HG02938 (cell line): ENCODE results near the gene ITPK1.

Source experiments
- ATAC-seq: cut with Tn5 transposase; IDR thresholded peaks from one replicate; pipeline ENCODE4 v1.9.1; 2021; ENCODE audit warnings: mild to moderate bottlenecking, moderate library complexity; ENCODE audit not compliant: unreplicated experiment

The ITPK1 gene

DNA sequence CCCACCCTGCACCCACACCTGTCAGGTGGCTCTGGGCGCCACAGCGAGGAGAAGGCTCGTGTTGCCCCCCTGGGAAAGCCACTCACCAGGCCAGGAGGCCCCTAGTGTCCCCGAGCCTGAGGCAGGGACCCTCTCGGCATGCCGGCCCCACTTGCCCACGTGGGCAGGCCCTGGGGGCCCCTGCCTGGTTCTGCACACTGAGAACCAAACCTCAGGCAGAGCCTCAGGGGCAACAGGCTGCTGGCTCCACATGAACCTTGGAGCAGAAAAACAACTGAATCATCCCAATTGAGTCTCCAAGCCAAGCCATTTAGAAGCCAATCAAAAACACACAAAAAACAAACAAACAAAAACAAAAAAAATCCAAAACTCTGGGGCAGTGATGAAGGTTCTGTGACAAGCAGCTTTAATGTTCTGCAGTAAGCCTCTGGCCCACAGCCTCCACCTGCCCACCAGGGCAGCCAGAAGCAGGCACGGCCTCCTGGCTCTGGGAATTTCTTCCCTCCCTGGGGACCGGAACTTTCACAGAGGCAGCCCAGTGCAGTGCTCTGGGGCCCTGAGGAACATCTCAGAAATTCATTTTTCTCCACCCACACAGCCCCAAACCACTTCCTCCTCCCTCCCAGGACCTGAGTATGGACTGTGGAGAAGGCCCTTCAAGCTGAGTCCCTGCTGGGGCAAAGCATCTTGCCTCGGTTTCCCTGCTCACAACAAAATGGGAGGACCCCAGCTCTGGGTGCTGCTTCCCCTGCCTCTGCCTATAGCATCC lies 102.6 kb downstream of the ITPK1 start:
- no peak for ATAC-seq

DNA sequence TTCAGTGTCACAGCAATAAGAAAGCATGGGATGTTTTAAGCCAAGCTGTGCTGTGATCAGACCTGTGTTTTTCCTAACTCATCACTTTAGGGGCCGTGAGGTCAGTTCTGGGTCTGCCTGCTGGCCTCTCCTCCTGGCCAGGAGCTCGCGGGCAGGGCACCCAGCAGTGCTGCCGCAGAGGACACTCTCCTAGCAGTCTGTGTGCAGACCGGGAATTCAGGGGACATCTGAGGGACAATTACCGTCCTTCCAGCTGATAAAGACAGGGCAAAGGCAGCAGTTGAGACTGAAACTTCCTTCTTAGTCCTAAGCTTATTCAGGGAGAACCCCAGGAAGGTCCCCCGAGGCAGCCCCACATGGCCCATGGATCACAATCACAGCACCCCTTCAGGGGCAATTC lies 103.2 kb downstream of the ITPK1 start:
- no peak for ATAC-seq

DNA sequence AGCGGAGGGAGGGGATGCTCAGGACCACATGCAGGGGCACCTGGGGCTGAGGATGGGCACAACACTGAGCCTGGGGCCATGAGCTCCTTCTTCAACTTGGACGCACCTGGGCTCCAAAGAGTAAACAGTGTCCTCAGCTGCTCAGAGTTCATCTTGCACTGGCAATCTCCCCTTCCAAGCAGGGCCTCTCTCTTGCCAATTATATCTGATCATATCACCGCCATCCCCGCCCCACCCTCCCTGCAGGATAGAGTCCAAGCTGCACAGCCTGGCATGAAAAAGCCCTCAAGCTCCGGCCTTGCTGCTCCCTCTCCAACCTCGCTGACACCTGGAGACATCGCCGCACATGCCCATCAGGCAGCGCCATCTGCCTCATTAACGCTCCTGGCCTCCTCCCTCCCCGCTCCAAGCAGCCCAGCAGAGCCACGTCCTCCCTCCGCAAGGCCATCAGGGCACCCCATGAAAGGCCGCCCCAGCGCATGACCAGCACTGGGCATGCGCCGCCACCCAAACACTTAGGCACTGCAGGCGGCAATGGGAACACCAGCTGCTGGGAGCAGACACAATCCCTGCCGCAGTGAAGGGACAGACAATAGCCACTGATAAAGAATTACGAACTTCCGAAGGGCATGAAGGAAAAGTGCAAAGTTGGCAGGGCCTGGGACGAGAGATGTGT lies 103.9 kb downstream of the ITPK1 start:
- no peak for ATAC-seq

DNA sequence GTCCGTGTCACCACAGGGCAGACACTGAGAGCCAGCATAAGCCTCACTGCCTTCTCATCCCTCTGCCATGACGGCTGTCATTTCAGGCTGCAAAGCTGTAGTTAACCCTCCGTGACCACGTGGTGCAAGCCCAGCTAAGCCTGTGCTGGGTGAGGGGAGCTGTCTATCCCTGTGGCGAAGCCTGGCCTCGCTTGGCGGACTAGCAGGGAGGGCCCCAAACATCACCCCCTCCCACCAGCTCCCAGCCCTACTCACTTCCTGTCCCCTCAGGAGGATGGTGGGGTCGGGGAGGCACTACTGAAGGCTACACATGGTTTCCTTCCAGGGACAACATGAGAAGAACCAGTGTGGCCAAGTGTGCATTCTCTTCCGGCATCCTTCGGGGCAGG lies 104.6 kb downstream of the ITPK1 start:
- no peak for ATAC-seq

DNA sequence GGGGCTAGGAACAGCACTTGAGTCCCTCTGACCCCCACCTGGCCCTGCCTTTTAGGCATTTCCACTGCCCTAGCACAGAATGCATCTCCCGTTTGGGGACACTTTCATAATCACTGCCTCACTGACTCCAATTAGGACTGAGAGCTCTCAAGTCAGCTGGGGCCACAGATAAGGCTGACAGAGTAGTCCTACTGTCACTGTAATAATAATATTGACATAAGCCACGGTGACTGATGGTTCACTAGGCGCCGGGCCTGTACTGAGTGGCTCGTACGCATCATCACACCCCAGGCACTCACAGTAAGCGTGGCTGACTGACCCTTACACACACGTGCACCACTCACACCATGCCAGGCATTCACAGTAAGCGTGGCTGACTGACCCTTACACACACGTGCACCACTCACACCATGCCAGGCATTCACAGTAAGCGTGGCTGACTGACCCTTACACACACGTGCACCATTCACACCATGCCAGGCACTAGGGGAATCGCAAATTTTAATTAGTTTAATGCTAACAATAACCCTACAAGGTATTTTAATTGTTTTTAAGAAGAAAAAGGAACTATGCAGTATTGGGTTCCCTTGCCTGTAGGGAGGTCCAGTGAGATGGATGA lies 105.1 kb downstream of the ITPK1 start:
- no peak for ATAC-seq

DNA sequence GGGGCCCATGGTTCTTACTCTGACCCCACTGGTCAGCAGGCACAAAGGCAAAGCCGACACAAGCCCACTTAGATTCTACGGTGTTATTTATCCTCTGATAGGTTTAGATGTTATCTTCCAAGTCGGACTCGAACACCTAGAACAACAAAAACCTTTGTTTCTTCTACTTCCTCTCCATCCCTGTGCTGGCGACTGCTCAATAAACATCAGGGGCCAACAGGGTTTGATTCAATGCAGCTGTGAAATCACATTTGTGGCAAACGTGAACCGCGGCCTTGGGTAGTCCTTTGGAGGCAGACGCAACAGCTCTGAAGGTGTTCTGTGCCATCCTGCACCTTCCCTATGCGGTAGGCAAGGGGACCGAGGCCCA lies 105.6 kb downstream of the ITPK1 start:
- ATAC-seq = no peak

DNA sequence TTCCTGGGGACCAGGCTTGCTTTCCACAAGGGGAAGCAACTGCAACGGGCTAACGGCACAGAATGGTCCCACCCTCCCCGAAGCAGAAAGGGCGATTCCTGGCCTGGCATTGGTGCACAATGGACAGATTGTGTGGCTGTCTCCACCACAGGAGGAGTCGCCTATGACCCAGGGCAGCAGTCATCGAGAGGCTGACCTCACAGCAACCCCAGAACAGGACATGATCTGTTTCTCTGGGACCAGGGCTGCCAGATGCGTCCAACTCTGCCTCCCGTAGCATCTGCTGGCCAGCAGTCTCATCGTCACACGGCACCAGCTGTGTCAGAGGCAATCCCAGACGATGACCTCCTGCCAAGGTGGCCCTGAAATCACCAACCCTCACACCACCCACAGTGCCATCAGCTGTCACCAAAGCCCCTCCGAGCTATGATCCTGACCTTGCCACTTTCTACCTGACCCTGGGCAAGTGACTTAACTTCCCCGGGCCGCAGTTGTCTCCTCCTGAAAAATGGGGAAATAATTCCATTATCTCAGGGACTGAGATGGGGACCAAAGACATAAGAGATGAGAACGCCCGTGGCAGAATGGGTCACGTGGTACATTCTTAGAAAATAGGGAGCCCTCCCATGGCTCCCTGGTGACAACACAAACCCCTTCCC lies 106.1 kb downstream of the ITPK1 start:
- no peak for ATAC-seq

DNA sequence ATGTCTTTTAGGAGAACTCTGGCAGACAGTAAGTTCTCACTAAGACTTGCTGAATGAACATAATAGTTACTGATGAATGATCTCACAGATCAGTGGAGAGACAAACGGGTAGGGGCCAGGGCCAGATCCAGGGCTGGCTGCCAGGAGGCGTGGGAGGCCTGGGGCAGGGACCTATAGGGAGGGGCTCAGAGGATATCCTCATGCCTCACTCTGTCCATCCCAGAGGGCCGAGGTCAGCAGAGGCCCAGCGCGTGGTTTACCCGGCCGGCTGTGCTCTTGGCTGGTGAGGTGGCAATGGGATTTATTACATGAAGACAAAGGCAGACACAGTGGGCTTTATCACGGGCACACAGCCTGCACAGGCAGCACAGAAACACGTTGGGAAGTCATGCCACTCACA lies 107.3 kb downstream of the ITPK1 start:
- ATAC-seq = no peak

DNA sequence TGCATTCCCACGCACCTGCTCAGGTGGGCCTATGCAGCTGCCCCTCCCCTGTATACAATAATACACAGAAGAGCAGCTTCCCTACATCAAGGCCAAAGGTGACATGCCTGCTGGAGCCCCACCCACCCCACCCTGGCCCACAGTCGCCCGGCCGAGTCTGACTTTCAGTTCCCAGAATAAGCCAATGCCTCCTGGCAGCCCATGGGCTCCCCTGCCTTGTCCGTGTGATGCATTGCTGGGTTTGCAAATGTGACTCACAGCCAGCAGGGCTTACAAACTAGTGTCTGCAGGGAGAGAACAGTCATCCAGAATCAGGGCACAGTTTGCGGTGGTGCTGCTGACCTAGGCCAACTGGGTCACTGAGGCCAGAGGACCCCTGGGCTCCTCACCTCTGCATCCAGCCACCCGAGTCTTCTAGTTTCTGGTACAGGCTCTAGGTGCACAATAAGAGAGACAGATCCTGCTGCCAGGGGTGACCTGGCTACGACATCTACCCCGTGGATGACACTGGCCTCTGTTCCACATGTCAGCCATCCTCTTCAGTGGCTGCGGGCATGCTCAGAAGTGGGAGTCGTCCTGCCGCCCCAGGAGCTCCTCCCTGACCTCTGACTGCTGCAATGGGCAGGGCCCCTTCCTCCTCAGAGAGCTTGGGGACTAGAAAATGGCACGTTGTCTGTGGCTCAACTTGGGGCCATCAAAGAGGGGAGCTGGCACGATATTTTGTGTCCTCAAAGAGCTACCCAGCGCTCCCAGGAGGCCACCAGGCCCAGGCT lies 108.3 kb downstream of the ITPK1 start:
- ATAC-seq = no peak

DNA sequence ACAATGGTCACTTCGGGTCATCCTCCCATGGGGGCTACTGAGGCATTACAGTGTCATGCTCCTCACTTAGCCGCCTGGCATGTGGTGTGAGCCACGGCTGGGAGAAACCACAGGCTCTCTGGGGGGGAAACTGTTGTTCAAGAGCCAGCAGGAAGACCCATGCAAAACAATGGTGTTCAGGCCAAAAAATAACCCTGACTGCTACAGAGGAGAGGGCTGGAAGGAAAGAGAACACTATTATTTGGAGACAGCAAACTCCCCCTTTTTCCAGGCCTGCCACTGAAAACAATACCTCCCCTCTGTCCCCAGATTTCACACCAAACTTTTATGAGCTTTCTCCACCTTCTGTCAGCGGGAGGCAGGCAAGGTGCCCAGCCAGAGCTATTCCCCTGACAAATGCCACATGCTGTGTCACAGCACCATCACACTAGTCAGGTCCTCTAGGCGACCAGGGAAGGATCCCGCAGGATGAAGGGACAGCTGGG lies 109.1 kb downstream of the ITPK1 start:
- no peak for ATAC-seq

DNA sequence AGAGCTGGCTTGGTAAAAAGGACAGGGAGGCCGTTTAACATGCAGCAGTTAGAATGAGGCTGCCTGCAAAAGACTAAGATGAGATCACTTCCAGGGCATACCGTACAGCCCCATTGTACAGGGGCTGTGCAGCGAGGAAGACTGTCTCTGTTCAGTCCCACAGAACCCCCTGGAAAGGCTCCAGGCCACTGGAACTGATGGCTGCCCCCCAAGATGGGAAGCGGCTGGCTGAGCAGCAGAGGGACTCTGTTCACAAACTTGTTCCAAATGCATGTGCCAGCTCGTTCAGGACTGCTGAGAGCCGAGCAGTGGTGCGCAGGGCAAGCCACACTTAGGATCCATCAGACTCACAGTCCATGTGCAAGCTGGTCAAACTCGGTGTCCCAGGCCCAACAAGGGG lies 109.9 kb downstream of the ITPK1 start:
- ATAC-seq = no peak

DNA sequence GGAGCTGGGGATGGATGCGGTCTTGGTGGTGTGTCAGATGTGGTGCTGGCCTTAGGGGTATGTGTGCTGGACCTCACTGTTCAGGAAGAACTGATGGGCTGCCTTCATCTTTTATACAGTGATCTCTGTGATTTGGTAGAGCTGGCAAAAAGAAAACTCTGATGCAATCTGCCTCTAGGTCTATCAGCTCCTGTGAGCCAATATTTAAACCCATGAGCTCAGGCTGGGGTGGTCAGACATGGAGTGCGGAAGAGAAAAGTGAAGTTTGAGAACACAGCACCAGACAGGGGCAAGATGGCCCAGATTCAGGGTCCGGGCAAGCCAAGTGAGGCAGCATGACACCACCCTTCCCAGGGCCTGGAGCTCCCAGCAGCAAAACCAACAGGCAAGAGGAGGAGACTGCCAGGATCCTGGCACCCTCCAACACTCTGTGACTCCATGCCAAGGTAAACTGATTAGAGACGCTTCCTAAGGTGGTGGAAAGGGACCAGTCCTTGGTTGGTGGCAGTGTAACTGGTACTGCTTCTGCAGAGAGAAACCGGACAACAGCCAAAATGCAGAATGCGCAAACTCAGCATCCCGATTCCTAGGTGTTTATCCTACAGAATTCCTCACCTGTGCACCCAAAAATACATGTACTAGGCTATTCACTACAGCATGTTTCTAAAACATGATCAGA lies 110.5 kb downstream of the ITPK1 start:
- no peak for ATAC-seq

DNA sequence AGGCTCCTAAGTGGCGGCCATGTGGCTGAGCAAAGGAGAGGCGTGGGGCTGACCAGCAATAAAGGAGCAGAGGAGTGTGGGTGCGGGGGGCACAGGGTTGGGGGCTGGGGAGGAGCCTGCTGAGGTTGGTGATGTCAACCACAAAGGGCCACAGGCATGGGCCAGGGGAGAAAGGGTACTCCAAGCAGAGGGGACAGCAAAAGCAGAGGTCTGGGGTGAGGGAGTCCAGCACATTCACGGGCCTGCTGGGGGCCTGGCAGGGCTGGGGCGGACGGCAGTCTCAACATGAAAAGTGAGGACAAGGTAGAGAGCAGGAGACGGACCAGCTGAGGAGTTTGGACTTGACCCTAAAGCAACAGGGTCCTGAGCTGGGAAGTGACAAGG lies 111.0 kb downstream of the ITPK1 start:
- no peak for ATAC-seq

DNA sequence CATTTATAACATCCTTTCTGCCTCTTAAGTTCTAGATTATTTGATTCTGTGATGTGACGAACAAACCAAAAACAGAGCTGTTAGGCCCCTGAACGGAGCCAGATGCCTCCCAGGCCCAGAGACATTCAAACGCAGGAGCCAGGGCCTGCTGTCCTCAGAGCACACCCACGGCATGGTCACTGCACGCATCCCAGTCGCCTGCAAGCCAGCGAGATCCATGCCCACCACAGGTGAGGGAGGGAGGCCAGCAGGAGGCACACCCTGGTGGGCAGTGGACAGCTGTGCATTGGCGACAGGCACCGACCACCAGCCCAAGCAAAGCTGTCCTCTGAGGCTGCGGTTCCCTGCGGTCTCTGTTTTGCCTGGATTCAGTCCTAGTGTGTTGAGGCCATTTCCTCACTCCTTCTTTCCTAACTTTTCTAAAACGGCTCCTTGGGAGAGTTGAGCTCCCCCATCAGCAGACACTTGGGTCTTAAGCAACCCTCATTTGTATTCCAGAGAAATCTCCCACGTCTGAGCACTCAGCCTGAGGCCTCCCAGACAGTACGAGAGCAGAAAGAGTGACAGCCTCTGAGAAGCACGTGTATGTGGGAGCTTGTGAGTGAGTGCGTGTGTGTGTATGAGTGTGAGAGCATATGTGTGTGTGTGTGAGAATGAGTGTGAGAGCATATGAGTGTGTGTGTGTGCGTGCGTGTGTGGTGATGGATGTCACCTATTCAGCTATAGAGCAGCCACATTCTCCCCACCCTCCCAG lies 111.6 kb downstream of the ITPK1 start:
- ATAC-seq = no peak

DNA sequence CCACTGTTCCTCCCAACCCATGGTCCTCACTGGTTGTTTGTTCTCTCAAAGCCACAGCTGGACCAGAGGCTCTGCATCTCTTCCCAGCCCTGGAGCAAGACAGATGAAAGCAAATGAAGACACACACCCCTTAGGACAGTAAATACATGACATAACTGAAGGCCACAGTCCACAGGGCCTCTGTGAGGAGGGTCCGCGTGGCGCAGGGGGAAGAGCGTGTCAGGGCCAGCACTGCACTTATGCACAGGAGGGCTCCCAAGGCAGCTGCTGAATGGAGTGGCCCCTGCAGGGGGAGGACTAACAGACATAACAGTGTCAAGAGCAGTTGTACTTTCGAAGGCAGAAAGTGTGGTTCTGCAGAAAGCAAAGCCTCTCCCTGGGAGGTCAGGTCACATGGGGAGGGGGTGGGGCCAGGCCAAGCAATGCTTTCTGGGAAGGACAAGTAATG lies 112.8 kb downstream of the ITPK1 start:
- ATAC-seq = no peak

DNA sequence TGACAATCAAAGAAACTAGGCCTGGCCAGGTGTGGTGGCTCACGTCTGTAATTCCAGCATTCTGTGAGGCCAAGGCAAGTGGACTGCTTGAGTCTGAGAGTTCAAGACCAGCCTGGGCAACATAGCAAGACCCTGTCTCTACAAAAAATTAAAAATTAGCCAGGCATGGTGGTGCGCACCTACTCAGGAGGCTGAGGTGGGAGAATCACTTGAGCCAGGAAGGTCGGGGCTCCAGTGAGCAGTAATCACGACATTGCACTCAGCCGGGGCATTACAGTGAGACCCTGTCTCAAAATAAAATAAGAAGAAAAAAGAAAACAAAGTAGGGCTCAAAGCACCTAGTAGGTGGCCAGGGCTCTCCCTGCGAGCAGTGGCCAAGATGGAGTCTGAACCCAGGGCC lies 113.7 kb downstream of the ITPK1 start:
- ATAC-seq = no peak

DNA sequence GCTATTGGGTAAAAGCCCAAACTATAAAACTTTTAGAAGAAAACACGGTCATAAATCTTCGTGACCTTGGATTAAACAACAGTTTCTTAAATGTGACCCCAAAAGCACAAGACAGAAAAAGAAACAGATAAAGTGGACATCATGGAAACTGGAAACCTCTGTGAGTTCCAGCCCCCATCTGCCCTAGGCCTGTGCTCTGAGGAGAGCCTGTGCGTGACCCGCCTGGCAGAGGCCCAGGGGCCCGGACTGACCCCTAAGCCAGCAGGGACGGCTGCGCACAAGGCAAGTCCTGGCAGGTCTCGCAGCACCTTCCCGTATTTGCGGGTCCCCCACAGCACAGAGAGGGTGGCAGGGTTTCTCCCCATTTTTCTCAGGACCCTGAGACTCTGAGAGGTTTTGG lies 116.8 kb downstream of the ITPK1 start:
- ATAC-seq = no peak

DNA sequence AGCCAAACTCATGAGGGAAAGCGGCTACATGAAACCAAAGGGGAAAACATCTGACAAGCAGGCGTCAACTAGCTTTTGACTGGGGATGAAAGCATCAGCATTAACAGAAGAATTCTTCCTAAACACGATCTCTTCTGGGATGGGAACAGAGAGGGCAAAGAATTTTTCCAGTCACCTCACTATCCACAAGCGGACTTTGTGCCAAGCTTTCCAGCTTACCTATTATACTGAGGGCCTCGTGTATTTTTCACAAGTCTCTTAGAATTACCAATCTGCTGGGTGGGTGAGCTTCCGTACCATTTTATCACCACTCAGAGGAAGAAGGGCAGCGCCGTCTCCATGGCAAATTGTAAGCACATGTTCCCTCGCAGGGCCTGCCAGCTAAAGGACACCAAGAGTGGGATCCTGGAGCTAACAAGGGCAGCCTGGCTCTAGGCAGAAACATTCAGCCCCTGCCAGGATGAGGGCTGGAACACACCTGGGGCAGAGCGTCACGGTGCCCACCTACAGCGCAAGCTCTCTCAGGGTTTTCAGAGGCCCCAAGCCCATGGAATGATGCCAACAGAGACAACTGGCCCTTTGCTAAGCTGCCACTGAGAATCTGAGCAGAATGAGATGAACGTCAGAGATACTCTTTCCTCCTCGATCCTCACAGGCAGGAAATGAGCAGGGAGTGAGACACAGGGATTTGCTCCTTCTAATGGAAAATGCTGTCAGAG lies 118.2 kb downstream of the ITPK1 start:
- ATAC-seq = no peak

DNA sequence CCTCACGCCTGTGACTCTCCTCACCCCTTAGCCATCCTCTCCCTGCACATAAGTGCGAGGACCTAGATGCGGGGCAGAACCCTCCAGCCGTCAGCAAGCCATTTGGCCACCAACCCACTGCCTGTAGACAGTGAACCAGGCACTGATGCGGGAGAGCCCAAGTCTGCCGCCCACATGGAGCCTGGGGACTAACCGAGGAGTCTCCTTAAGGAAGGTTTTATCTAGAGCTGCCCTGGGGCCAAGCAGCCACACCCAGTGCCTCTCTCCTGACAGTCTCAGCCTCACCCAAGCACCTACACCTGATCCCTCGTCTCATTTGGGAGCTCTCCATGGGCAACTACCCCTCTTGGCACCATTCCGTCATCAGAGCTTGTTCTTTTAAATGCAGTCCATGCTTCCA lies 120.1 kb downstream of the ITPK1 start:
- ATAC-seq = no peak
